K562 (cell line): ENCODE measurements around the gene PLAAT4. TPM values are rescaled to one million over a fixed set of nuclear protein-coding genes. Genes with fewer than 3 reads are reported as not detected.
A peak's percentile ranks its signal among the peaks of the same experiment; 100 is the strongest.

Experiments
- BRF1 ChIP-seq: IDR thresholded peaks from 3 replicates; pipeline ENCODE4 v1.6.1; 2011; ENCODE audit warnings: borderline replicate concordance, mild to moderate bottlenecking; ENCODE audit not compliant: insufficient read length; ENCODE audit errors: extremely low read depth
- DACH1 ChIP-seq: fragments of 450-650 bp; IDR thresholded peaks from 2 replicates; pipeline ENCODE4 v1.6.1; 2018; ENCODE audit not compliant: partially characterized antibody
- E4F1 ChIP-seq: fragments of 250-450 bp; sonication (Bioruptor Pico); IDR thresholded peaks from 2 replicates; pipeline ENCODE4 v1.5.0; 2021; ENCODE audit warnings: mild to moderate bottlenecking, borderline replicate concordance
- GTF2B ChIP-seq: IDR thresholded peaks from 2 replicates; pipeline ENCODE4 v1.6.1; 2011; ENCODE audit not compliant: insufficient read length; ENCODE audit errors: extremely low read depth
- IFI16 ChIP-seq: fragments of 250-450 bp; sonication (Bioruptor Pico); IDR thresholded peaks from 2 replicates; pipeline ENCODE4 v2.1.2; 2022; ENCODE audit warnings: mild to moderate bottlenecking, inconsistent platforms
- KHSRP ChIP-seq: fragments of 450-650 bp; IDR thresholded peaks from 2 replicates; pipeline ENCODE4 v1.6.1; 2017
- KLF10 ChIP-seq: fragments of 250-450 bp; sonication (Bioruptor Pico); IDR thresholded peaks from 2 replicates; pipeline ENCODE4 v1.6.1; 2021; ENCODE audit warnings: matching md5 sums
- MAFK ChIP-seq: IDR thresholded peaks from 2 replicates; pipeline ENCODE4 v1.6.1; 2011; ENCODE audit warnings: low read length, improper control_type of control experiment
- PHF20 ChIP-seq: fragments of 450-650 bp; IDR thresholded peaks from 2 replicates; pipeline ENCODE4 v1.6.1; 2018; ENCODE audit not compliant: partially characterized antibody
- POLR2AphosphoS5 ChIP-seq: IDR thresholded peaks from 2 replicates; pipeline ENCODE4 v1.6.1; 2011; ENCODE audit warnings: mild to moderate bottlenecking, low read depth, low read length, moderate library complexity; ENCODE audit not compliant: control insufficient read depth, insufficient read depth
- PPARD ChIP-seq: fragments of 250-450 bp; sonication (Bioruptor Pico); IDR thresholded peaks from 2 replicates; pipeline ENCODE4 v1.8.0; 2022; ENCODE audit warnings: inconsistent platforms, mild to moderate bottlenecking, moderate library complexity
- PRMT5 ChIP-seq: sonication (generic); formaldehyde crosslinking; IDR thresholded peaks from 2 replicates; pipeline ENCODE4 v1.5.0; 2020; ENCODE audit warnings: missing genetic modification reagents
- SNRNP70 ChIP-seq: fragments of 200-400 bp; formaldehyde crosslinking; optimal IDR thresholded peaks from 2 replicates; pipeline ENCODE3; 2017; ENCODE audit warnings: low read depth, low read length
- THAP7 ChIP-seq: fragments of 250-450 bp; sonication (Bioruptor Pico); IDR thresholded peaks from 2 replicates; pipeline ENCODE4 v1.5.0; 2021
- ZBTB12 ChIP-seq: fragments of 250-450 bp; sonication (Bioruptor Pico); IDR thresholded peaks from 2 replicates; pipeline ENCODE4 v1.4.0; 2020
- ZFP1 ChIP-seq: fragments of 450-650 bp; formaldehyde crosslinking; IDR thresholded peaks from 2 replicates; pipeline ENCODE4 v1.4.0; 2020; ENCODE audit warnings: mild to moderate bottlenecking, mixed read lengths
- ZNF639 ChIP-seq, 2 experiments: fragments of 200-800 bp in 1 of 2; sonication (Bioruptor generic) in 1 of 2; sonication (generic) in 1 of 2; formaldehyde crosslinking in 1 of 2; IDR thresholded peaks in 1 of 2; conservative IDR thresholded peaks in 1 of 2; 2 replicates each; pipeline versions ENCODE4 v1.5.0 to v1.6.1; 2016 to 2020; ENCODE audit warnings: missing compliant biosample characterization in 1 of 2, missing genetic modification characterization in 1 of 2, missing genetic modification reagents in 1 of 2
- ZNF695 ChIP-seq: fragments of 450-650 bp; formaldehyde crosslinking; IDR thresholded peaks from 2 replicates; pipeline ENCODE4 v1.4.0; 2020; ENCODE audit warnings: mild to moderate bottlenecking, moderate library complexity
- ZNF696 ChIP-seq: fragments of 250-450 bp; sonication (Bioruptor Pico); conservative IDR thresholded peaks from 2 replicates; pipeline ENCODE4 v1.4.0; 2020; ENCODE audit warnings: mild to moderate bottlenecking, moderate library complexity
- polyA plus RNA-seq, 8 experiments: library from polyadenylated mRNA; depleted of rRNA in 4 of 8; stranded (reverse) in 5 of 8; unstranded in 3 of 8; fragments of >200 nt; fragmentation: Nextera tagmentation in 2 of 8; fragmentation: Illumina TruSeq in 1 of 8; extraction: Ambion mirVana in 2 of 8; extraction: Trizol in 1 of 8; gene quantifications; 2 replicates each; pipeline versions ENCODE4 v1.2.1 to v1.2.3, GENCODE V29; 2011 to 2014; ENCODE audit warnings: inconsistent platforms in 1 of 8, missing spikeins in 1 of 8
- total RNA-seq, 7 experiments: library from RNA; depleted of rRNA in 6 of 7; stranded (reverse); fragments of >200 nt in 6 of 7; fragmentation: Illumina TruSeq in 2 of 7; extraction: Trizol in 2 of 7; gene quantifications; 2 replicates each; pipeline versions ENCODE4 v1.2.1 to v1.2.3, GENCODE V29; 2011 to 2021; ENCODE audit warnings: low replicate concordance in 1 of 7

The PLAAT4 gene
- total and polyA plus RNA-seq, 9 of the 15 experiments (the other 6 are each of a cell fraction or from before 2014, with no cell fraction given): 0.54 to 3.0 (median 1.3) TPM; not detected in 1

- TF ChIP-seq ZNF639 (CRISPR knock-in tag; conservative IDR thresholded peaks at IDR 0.05 in 1 of 2, IDR thresholded peaks at IDR 0.05 in 1 of 2) (peak in 1 of 2 experiments; percentile 83; a peak in 2 of 4 replicates), ZNF695 (no peak), SNRNP70 (no peak), MAFK (no peak), PHF20 (peak; percentile 88), ZNF696 (CRISPR knock-in tag) (no peak), POLR2AphosphoS5 (no peak), E4F1 (CRISPR knock-in tag) (no peak), KLF10 (CRISPR knock-in tag) (no peak), PRMT5 (CRISPR knock-in tag) (no peak), DACH1 (no peak), THAP7 (CRISPR knock-in tag) (no peak), IFI16 (no peak), ZBTB12 (CRISPR knock-in tag) (no peak), PPARD (CRISPR knock-in tag) (no peak), GTF2B (no peak), BRF1 (no peak), ZFP1 (CRISPR knock-in tag) (no peak), KHSRP (no peak)
Measured at GRCh38 chr11:63573881-63574855, 37.6 kb downstream of the PLAAT4 start (continued).
